Fibroblast of pulmonary artery (primary cell): ENCODE measurements around the gene RAPGEF3.

Source experiments
- DNase-seq: peaks from one replicate; pipeline ENCODE4 v3.0.0-alpha.2; 2010; ENCODE audit warnings: low read depth
- H3K4me3 ChIP-seq: replicated peaks from 2 replicates; pipeline ENCODE4 v1.5.1; 2011; ENCODE audit warnings: low read depth, mild to moderate bottlenecking, control low read depth, low read length, moderate library complexity
- TF ChIP-seq, protein P1 (sequence below): IDR thresholded peaks from 2 replicates; pipeline ENCODE4 v1.5.1; 2011; ENCODE audit warnings: mild to moderate bottlenecking, control low read depth, low read length, inconsistent platforms; ENCODE audit errors: missing control alignments

RAPGEF3 gene

DNA sequence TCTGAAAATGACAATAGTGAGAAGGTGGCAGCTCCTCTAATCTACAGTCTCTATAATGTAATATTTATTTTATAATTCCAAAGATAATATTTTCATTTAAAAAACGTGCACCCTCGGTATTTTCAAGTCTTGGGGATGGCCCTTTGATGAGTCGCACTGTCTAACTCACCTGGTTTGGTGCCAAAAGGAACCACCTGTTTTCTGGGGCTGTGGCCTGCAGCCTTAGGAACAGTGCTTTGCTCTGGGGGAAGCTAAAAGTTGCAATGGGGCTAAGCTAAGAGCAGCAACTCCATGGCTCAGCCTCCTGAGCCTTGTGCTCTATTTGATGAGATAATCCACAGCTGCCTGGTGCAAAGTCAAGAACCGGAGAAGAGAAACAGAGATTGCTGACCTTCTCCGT lies 27.0 kb downstream of the RAPGEF3 start:
- H3K4me3 ChIP-seq, result no peak overlapping the region
- TF ChIP-seq, protein P1, sequence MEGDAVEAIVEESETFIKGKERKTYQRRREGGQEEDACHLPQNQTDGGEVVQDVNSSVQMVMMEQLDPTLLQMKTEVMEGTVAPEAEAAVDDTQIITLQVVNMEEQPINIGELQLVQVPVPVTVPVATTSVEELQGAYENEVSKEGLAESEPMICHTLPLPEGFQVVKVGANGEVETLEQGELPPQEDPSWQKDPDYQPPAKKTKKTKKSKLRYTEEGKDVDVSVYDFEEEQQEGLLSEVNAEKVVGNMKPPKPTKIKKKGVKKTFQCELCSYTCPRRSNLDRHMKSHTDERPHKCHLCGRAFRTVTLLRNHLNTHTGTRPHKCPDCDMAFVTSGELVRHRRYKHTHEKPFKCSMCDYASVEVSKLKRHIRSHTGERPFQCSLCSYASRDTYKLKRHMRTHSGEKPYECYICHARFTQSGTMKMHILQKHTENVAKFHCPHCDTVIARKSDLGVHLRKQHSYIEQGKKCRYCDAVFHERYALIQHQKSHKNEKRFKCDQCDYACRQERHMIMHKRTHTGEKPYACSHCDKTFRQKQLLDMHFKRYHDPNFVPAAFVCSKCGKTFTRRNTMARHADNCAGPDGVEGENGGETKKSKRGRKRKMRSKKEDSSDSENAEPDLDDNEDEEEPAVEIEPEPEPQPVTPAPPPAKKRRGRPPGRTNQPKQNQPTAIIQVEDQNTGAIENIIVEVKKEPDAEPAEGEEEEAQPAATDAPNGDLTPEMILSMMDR, result no peak
- DNase-seq, result no peak

DNA sequence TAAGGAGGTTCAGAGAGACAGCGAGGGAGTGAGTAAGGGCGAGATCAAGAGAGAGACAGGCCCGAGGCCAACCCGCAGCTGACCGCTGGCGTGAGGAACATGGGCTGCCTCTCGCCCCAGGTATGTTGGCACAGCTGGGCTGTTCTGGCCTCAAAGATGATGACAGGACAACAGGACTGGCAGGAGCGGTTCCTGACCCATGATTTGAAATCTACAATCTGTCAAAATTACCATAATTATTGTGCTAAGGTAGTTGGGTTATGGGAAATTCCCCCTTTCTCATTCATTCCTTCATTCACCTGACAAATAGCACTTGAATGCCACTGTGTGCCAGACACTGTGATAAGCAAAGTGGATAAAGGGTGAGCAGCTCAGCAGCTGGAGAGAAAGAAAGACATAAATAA lies 28.3 kb downstream of the RAPGEF3 start:
- no peak for DNase-seq
- TF ChIP-seq, protein P1, result no peak

DNA sequence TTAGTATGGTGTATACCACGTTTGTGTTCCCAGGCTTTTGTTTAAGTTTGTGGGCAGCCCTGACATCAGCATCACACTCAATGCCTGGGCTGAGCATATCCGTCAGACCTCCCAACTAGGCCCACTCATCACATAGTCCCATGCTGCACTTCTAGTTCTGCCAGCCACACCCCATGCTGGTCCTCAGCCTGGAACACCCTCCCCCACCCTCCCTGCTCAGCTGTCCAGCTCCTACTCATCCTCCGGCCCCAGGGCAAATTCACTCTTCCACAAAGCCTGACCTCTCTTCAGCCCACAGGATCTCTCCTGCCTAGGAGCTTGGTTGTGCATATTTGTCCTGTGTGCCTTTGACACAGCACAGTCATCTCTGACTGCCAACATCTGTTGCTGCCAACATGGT lies 29.4 kb downstream of the RAPGEF3 start:
- no peak overlapping the region for H3K4me3 ChIP-seq
- TF ChIP-seq, protein P1, result no peak
- DNase-seq, result no peak

More for the DNA sequence above, 28.3 kb downstream of the RAPGEF3 start:
- no peak overlapping the region for H3K4me3 ChIP-seq

GRCh38 chr12:47725893-47726292 lies 32.8 kb downstream of the RAPGEF3 start:
- TF ChIP-seq, protein P1, result no peak
- H3K4me3 ChIP-seq, result no peak overlapping the region
- DNase-seq, result peak; percentile 66

- TF ChIP-seq, protein P1, result no peak
- no peak within 1 kb of the TSS for H3K4me3 ChIP-seq
- DNase-seq, result no peak
These were observed 33.4 kb downstream of the RAPGEF3 start, which contains the start of gene ENDOU for GRCh38 chr12:47725091-47725772. ENDOU (minus strand) TSS chr12:47725490; CDS start chr12:47725413, 77 bp downstream.

DNA sequence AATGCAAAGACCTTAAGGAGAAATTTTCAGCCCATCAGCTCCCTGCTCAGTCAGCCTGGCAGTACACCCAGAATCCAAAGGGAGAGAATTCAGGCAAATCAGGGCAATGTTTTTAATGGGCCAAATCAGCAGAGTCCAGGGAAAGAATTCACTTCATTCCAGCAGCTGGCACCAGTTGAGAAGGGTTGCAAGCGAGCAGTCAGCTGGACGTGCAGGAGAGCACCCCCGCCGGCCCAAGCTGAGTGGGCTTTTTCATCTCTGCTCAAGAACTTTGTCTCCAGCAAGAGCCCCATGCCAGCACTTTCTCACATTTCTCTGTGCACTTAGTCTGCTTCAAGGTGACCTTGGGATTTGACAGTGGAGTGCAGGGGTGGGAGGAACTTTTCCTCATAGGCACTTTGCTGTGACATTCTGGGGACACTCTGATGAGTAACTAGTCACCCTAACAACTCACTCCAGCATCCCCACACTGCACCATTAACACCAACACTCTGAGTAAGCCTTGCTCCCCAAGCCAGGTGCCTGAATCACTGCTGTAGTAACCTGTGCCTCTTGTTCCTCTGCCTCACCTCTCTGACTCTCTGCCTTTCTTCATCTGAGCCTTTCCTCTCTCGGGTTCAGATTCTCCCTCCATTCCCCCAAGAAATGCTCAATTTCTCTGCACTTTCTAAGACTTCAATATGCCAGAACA lies 35.6 kb downstream of the RAPGEF3 start:
- no peak overlapping the region for H3K4me3 ChIP-seq
- TF ChIP-seq, protein P1, result no peak
- no peak for DNase-seq
